K562 (cell line): Measurements from ENCODE around the gene DTX1. TPM values are rescaled to one million over a fixed set of nuclear protein-coding genes. Genes with fewer than 3 reads are reported as not detected.

Source experiments
- CREM ChIP-seq: IDR thresholded peaks from 2 replicates; pipeline ENCODE4 v1.6.1; 2014; ENCODE audit warnings: antibody characterized with exemption, low read depth
- CSDE1 ChIP-seq, 2 experiments: fragments of 450-650 bp; IDR thresholded peaks; 2 replicates each; pipeline ENCODE4 v1.6.1; 2016; ENCODE audit warnings: mild to moderate bottlenecking in 1 of 2
- EHMT2 ChIP-seq: fragments of 450-650 bp; IDR thresholded peaks from 2 replicates; pipeline ENCODE4 v1.6.1; 2018; ENCODE audit warnings: antibody characterized with exemption
- FOXK1 ChIP-seq: sonication (generic); formaldehyde crosslinking; IDR thresholded peaks from 2 replicates; pipeline ENCODE4 v1.8.0; 2022; ENCODE audit warnings: missing genetic modification reagents, mild to moderate bottlenecking, borderline replicate concordance
- JUN ChIP-seq, 2 experiments: sonication (generic) in 1 of 2; formaldehyde crosslinking in 1 of 2; IDR thresholded peaks; 2 replicates each; pipeline versions ENCODE4 v1.6.1 to v1.8.0; 2012 to 2022; ENCODE audit warnings: borderline replicate concordance in 2 of 2, mild to moderate bottlenecking in 2 of 2, improper control_type of control experiment in 1 of 2, low read depth in 1 of 2, low read length in 1 of 2, missing genetic modification reagents in 1 of 2
- MAZ ChIP-seq, 2 experiments: fragments of 450-650 bp in 1 of 2; sonication (generic) in 1 of 2; formaldehyde crosslinking; IDR thresholded peaks in 1 of 2; conservative IDR thresholded peaks in 1 of 2; 2 replicates each; pipeline versions ENCODE4 v1.4.0 to v1.5.0; 2020; ENCODE audit warnings: mild to moderate bottlenecking in 1 of 2, missing genetic modification reagents in 1 of 2
- MED1 ChIP-seq: sonication (generic); formaldehyde crosslinking; IDR thresholded peaks from 2 replicates; pipeline ENCODE4 v1.8.1; 2023; ENCODE audit warnings: missing genetic modification reagents, borderline replicate concordance
- MEF2D ChIP-seq: conservative IDR thresholded peaks from 2 replicates; pipeline ENCODE4 v1.6.1; 2016; ENCODE audit warnings: low read depth, missing genetic modification characterization, missing compliant biosample characterization
- MTF1 ChIP-seq: fragments of 250-450 bp; sonication (Bioruptor Pico); IDR thresholded peaks from 2 replicates; pipeline ENCODE4 v1.9.0; 2021; ENCODE audit warnings: moderate library complexity, mild to moderate bottlenecking, inconsistent platforms, borderline replicate concordance
- NFIX ChIP-seq: fragments of 250-450 bp; sonication (Bioruptor Pico); IDR thresholded peaks from 2 replicates; pipeline ENCODE4 v1.4.0; 2020; ENCODE audit warnings: low read depth, mild to moderate bottlenecking, moderate library complexity
- PHF20 ChIP-seq: fragments of 450-650 bp; IDR thresholded peaks from 2 replicates; pipeline ENCODE4 v1.6.1; 2018; ENCODE audit not compliant: partially characterized antibody
- POLR2B ChIP-seq: fragments of 450-650 bp; IDR thresholded peaks from 2 replicates; pipeline ENCODE4 v1.6.1; 2018; ENCODE audit warnings: low read depth; ENCODE audit not compliant: partially characterized antibody
- POLR3A ChIP-seq: IDR thresholded peaks from 2 replicates; pipeline ENCODE4 v1.6.1; 2011; ENCODE audit warnings: borderline replicate concordance, mild to moderate bottlenecking, moderate library complexity; ENCODE audit not compliant: insufficient read length, insufficient read depth; ENCODE audit errors: extremely low read depth
- RAD21 ChIP-seq, 2 experiments: fragments of 250-450 bp in 1 of 2; fragments of 450-650 bp in 1 of 2; sonication (Bioruptor Pico) in 1 of 2; formaldehyde crosslinking in 1 of 2; IDR thresholded peaks in 1 of 2; conservative IDR thresholded peaks in 1 of 2; 2 replicates each; pipeline versions ENCODE4 v1.4.0 to v1.8.0; 2020 to 2022; ENCODE audit warnings: mild to moderate bottlenecking in 2 of 2, moderate library complexity in 1 of 2
- RAD51 ChIP-seq: fragments of 450-650 bp; IDR thresholded peaks from 2 replicates; pipeline ENCODE4 v1.7.1; 2016; ENCODE audit warnings: low read depth, mild to moderate bottlenecking, borderline replicate concordance
- SMAD4 ChIP-seq: fragments of 250-450 bp; sonication (Bioruptor Pico); conservative IDR thresholded peaks from 2 replicates; pipeline ENCODE4 v1.8.0; 2021; ENCODE audit warnings: inconsistent platforms, mild to moderate bottlenecking, moderate library complexity
- SMARCE1 ChIP-seq: fragments of 450-650 bp; IDR thresholded peaks from 2 replicates; pipeline ENCODE4 v1.7.1; 2016; ENCODE audit warnings: mild to moderate bottlenecking
- ZNF146 ChIP-seq: IDR thresholded peaks from one replicate; pipeline ENCODE4 v1.6.1; 2018; ENCODE audit warnings: missing compliant biosample characterization; ENCODE audit not compliant: unreplicated experiment
- ZNF445 ChIP-seq: fragments of 250-450 bp; sonication (Bioruptor Pico); IDR thresholded peaks from 2 replicates; pipeline ENCODE4 v1.4.0; 2020; ENCODE audit warnings: low read depth, mild to moderate bottlenecking, moderate library complexity
- ZNF644 ChIP-seq: fragments of 200-800 bp; sonication (Bioruptor generic); IDR thresholded peaks from 2 replicates; pipeline ENCODE4 v1.6.1; 2016; ENCODE audit warnings: low read depth, missing genetic modification characterization, missing compliant biosample characterization
- ZNF76 ChIP-seq: fragments of 250-450 bp; sonication (Bioruptor Pico); IDR thresholded peaks from 2 replicates; pipeline ENCODE4 v1.4.0; 2020; ENCODE audit warnings: mild to moderate bottlenecking, moderate library complexity, borderline replicate concordance
- polyA plus RNA-seq, 8 experiments: library from polyadenylated mRNA; depleted of rRNA in 4 of 8; stranded (reverse) in 5 of 8; unstranded in 3 of 8; fragments of >200 nt; fragmentation: Nextera tagmentation in 2 of 8; fragmentation: Illumina TruSeq in 1 of 8; extraction: Ambion mirVana in 2 of 8; extraction: Trizol in 1 of 8; gene quantifications; 2 replicates each; pipeline versions ENCODE4 v1.2.1 to v1.2.3, GENCODE V29; 2011 to 2014; ENCODE audit warnings: inconsistent platforms in 1 of 8, missing spikeins in 1 of 8
- total RNA-seq, 7 experiments: library from RNA; depleted of rRNA in 6 of 7; stranded (reverse); fragments of >200 nt in 6 of 7; fragmentation: Illumina TruSeq in 2 of 7; extraction: Trizol in 2 of 7; gene quantifications; 2 replicates each; pipeline versions ENCODE4 v1.2.1 to v1.2.3, GENCODE V29; 2011 to 2021; ENCODE audit warnings: low replicate concordance in 1 of 7
- TF ChIP-seq, protein P1 (sequence below): sonication (generic); formaldehyde crosslinking; IDR thresholded peaks from 2 replicates; pipeline ENCODE4 v1.8.0; 2022; ENCODE audit warnings: missing genetic modification reagents, mild to moderate bottlenecking, moderate library complexity, borderline replicate concordance
- TF ChIP-seq, protein P2 (sequence below): fragments of 250-450 bp; sonication (Bioruptor Pico); IDR thresholded peaks from 2 replicates; pipeline ENCODE4 v1.5.0; 2021; ENCODE audit warnings: mild to moderate bottlenecking, borderline replicate concordance

DTX1 gene
- total and polyA plus RNA-seq, 9 of the 15 experiments (the other 6 are each of a cell fraction or from before 2014, with no cell fraction given): not detected

DNA sequence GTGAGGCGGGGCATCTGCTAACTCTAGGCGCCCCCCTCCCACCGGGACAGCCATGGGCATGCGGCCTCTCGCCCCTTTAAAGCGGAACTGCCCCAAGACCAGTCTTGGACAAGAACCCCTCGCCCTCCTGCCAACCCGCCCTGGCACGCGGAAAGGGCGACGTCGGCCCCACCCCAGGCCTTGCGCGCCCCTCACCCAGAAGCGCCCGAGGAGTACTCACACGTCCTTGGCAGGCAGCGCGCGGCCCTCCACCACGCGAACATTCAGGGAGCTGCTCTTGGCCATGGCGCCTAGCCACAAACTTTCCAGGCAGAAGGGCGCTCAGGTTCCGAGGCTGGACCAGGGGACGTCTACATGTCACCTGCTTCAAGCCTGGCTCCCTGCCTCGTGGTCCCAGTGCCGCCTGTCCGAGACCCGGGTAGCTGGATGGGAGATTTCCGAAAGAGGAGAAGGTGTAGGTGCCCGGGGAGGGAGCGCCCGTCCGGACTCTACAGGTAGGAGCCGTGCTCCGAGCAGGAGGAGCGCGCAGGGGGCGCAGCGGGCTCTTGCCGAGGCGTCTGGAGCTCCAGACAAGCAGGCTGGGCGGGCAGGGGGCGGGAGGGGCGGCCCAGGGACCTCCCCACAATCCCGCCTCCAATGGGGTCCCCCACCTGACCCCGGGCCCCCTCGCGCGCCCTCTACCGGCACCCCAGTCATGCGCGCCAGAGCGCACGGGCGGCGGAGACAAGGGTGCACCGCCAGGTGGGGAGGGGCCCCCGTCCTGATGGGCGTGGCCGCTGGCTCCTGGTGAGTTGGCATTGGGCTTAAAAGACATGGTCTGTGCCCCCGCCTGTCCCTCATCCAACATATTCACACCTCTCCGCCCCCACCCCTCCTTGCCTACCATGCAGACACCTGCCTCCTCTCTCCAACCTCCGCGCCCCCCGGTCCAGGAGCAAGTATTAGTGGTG is 78.9 kb downstream of the DTX1 start, which contains the start of gene RASAL1 (continued):
- TF ChIP-seq, protein P1, sequence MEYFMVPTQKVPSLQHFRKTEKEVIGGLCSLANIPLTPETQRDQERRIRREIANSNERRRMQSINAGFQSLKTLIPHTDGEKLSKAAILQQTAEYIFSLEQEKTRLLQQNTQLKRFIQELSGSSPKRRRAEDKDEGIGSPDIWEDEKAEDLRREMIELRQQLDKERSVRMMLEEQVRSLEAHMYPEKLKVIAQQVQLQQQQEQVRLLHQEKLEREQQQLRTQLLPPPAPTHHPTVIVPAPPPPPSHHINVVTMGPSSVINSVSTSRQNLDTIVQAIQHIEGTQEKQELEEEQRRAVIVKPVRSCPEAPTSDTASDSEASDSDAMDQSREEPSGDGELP (CRISPR knock-in tag): peak; percentile 52; the same call in 1 of the 2 replicates
- no peak for TF ChIP-seq ZNF445 (CRISPR knock-in tag)
- no peak for TF ChIP-seq NFIX
- TF ChIP-seq CSDE1 (IDR thresholded peaks at IDR 0.05): no peak
- TF ChIP-seq POLR2B: no peak
- TF ChIP-seq MTF1 (CRISPR knock-in tag): no peak
- TF ChIP-seq MEF2D (tag): no peak
- TF ChIP-seq POLR3A: no peak
- TF ChIP-seq EHMT2: no peak
- TF ChIP-seq PHF20: no peak
- TF ChIP-seq ZNF644 (tag): no peak
- no peak for TF ChIP-seq FOXK1
- TF ChIP-seq SMAD4 (CRISPR knock-in tag): no peak
- TF ChIP-seq SMARCE1: no peak
- TF ChIP-seq JUN (IDR thresholded peaks at IDR 0.05; ENCODE audit: borderline replicate concordance, low read depth, low read length): no peak
- TF ChIP-seq JUN (CRISPR knock-in tag; IDR thresholded peaks at IDR 0.05; ENCODE audit: borderline replicate concordance): no peak
- TF ChIP-seq CREM: 0 out of 2 replicates have a peak, but pooled peaks have one; percentile 41
- no peak for TF ChIP-seq ZNF146
- TF ChIP-seq MAZ (CRISPR knock-in tag; conservative IDR thresholded peaks at IDR 0.05 in 1 of 2, IDR thresholded peaks at IDR 0.05 in 1 of 2): peak in 1 of 2 experiments; percentile 82; a peak in 2 of 4 replicates
- TF ChIP-seq ZNF76: no peak
- no peak for TF ChIP-seq MED1 (CRISPR knock-in tag)
- TF ChIP-seq, protein P2, sequence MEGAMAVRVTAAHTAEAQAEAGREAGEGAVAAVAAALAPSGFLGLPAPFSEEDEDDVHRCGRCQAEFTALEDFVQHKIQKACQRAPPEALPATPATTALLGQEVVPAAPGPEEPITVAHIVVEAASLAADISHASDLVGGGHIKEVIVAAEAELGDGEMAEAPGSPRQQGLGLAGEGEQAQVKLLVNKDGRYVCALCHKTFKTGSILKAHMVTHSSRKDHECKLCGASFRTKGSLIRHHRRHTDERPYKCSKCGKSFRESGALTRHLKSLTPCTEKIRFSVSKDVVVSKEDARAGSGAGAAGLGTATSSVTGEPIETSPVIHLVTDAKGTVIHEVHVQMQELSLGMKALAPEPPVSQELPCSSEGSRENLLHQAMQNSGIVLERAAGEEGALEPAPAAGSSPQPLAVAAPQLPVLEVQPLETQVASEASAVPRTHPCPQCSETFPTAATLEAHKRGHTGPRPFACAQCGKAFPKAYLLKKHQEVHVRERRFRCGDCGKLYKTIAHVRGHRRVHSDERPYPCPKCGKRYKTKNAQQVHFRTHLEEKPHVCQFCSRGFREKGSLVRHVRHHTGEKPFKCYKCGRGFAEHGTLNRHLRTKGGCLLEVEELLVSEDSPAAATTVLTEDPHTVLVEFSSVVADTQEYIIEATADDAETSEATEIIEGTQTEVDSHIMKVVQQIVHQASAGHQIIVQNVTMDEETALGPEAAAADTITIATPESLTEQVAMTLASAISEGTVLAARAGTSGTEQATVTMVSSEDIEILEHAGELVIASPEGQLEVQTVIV (CRISPR knock-in tag): no peak
- no peak for TF ChIP-seq RAD51
- no peak for TF ChIP-seq RAD21 (CRISPR knock-in tag; conservative IDR thresholded peaks at IDR 0.05 in 1 of 2, IDR thresholded peaks at IDR 0.05 in 1 of 2)
